Lung (tissue), 12 donors: ENCODE results near the gene SOX6. TPM values are rescaled to one million over a fixed set of nuclear protein-coding genes. Genes with fewer than 3 reads are reported as not detected.

Experiments
- ATAC-seq: fragments of 200-7000 bp; cut with Tn5 transposase; one replicate; pipeline ENCODE4 v1.9.1; 2020; ENCODE audit warnings: moderate number of reproducible peaks; ENCODE audit not compliant: insufficient read depth, low FRiP score
- DNase-seq, 3 donors: peaks; one replicate each; pipeline ENCODE4 v3.0.0-alpha.2; 2013 to 2017
- H3K27ac ChIP-seq, 2 donors: one replicate each; pipeline ENCODE4 v1.5.1; 2013; ENCODE audit warnings: mild to moderate bottlenecking in 2 of 2, moderate library complexity in 2 of 2, control low read depth in 1 of 2, inconsistent platforms in 1 of 2, low read depth in 1 of 2, low read length in 1 of 2
- H3K27me3 ChIP-seq, 3 donors: one replicate each; pipeline ENCODE4 v1.5.1; 2013; ENCODE audit warnings: low read length in 2 of 3; ENCODE audit not compliant: control insufficient read depth in 3 of 3, insufficient read depth in 3 of 3
- H3K36me3 ChIP-seq, 4 donors: one replicate each; pipeline ENCODE4 v1.5.1; 2013; ENCODE audit warnings: low read length in 4 of 4, mild to moderate bottlenecking in 1 of 4, moderate library complexity in 1 of 4; ENCODE audit not compliant: control insufficient read depth in 4 of 4, insufficient read depth in 4 of 4
- H3K4me1 ChIP-seq, 5 donors: one replicate each; pipeline ENCODE4 v1.5.1; 2013; ENCODE audit warnings: low read length in 5 of 5, mild to moderate bottlenecking in 2 of 5, moderate library complexity in 1 of 5; ENCODE audit not compliant: control insufficient read depth in 5 of 5, insufficient read depth in 5 of 5
- H3K4me3 ChIP-seq: one replicate; pipeline ENCODE4 v1.5.1; 2013; ENCODE audit warnings: mild to moderate bottlenecking, control low read depth, moderate library complexity
- H3K9ac ChIP-seq, 2 donors: one replicate each; pipeline ENCODE4 v1.5.1; 2013; ENCODE audit warnings: low read length in 2 of 2, control low read depth in 1 of 2; ENCODE audit not compliant: insufficient read depth in 1 of 2
- H3K9me3 ChIP-seq, 4 donors: one replicate each; pipeline ENCODE4 v1.5.1; 2013; ENCODE audit warnings: low read length in 3 of 4, mild to moderate bottlenecking in 1 of 4, moderate library complexity in 1 of 4; ENCODE audit not compliant: control insufficient read depth in 4 of 4, insufficient read depth in 3 of 4
- WGBS, 2 donors: extraction: QIAGEN DNeasy Blood & Tissue Kit; methylation state at CpG; one replicate each; pipeline ENCODE4 v1.1.7; 2013; 5-methylcytosine and 5-hydroxymethylcytosine counted together
- polyA plus RNA-seq, 2 donors: library from polyadenylated mRNA; stranded (reverse); fragments of 200-250 nt; gene quantifications; one replicate each; pipeline ENCODE4 v1.2.1, GENCODE V29; 2013
- total RNA-seq, 2 donors: library from RNA; depleted of rRNA in 1 of 2; stranded (reverse); fragments of >200 nt in 1 of 2; gene quantifications; one replicate each; pipeline ENCODE4 v1.2.1, GENCODE V29; 2014 to 2021
- TF ChIP-seq, protein P1 (sequence below): IDR thresholded peaks from 2 replicates; pipeline ENCODE4 v1.5.1; 2012; ENCODE audit warnings: mild to moderate bottlenecking; ENCODE audit errors: control extremely low read depth, extremely low read depth
- donor health status: control.
- donor health status: control.
- donor health status: Bipolar disorder and iron deficiency.
- donor health status: healthy.
- donor health status: DM: yes; HTN: yes; CAD: no.

SOX6 gene
- total and polyA plus RNA-seq, 4 donors, result 0.58 to 31.7 (median 7.4) TPM

DNA sequence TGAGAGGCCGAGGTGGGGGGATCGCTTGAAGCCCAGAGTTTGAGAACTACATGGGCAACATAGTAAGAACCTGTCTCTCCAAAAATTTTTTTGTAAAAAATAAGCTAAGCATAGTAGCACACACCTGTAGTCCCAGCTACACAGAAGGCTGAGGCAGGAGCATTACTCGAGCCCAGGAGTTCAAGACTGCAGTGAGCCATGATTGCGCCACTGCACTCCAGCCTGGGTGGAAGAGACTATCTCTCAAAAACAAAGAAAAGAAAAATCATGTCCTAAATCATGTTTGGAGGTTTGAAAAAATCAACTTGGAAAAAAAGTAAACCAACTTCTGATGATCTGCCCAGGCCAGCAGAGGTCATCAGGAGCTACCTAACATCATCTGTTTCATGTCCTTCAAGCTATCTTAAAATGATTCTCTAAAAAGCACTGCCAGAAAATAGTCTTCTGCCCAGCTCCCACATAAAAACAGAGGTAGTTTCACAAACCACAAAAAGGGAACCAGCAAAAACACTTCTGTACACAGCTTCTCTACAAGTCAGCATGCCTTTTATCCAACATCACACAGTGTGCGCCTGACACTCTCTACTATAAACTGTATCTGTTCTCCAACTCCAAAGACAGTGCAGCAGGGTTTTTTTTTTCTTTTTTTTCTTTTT lies 165.0 kb downstream of the SOX6 start:
- no peaks in the 10 kb centered on the region for H3K9me3 ChIP-seq
- TF ChIP-seq, protein P1, sequence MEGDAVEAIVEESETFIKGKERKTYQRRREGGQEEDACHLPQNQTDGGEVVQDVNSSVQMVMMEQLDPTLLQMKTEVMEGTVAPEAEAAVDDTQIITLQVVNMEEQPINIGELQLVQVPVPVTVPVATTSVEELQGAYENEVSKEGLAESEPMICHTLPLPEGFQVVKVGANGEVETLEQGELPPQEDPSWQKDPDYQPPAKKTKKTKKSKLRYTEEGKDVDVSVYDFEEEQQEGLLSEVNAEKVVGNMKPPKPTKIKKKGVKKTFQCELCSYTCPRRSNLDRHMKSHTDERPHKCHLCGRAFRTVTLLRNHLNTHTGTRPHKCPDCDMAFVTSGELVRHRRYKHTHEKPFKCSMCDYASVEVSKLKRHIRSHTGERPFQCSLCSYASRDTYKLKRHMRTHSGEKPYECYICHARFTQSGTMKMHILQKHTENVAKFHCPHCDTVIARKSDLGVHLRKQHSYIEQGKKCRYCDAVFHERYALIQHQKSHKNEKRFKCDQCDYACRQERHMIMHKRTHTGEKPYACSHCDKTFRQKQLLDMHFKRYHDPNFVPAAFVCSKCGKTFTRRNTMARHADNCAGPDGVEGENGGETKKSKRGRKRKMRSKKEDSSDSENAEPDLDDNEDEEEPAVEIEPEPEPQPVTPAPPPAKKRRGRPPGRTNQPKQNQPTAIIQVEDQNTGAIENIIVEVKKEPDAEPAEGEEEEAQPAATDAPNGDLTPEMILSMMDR, result no peak
- H3K4me3 ChIP-seq, result no peak overlapping the region
- ATAC-seq (no peak), DNase-seq (peak; percentile 31 to 79 (median 55))
- H3K27ac ChIP-seq, result no peak overlapping the region
- WGBS, 2 donors, result 76 to 84% methylated on average over 5 of the region's 5 CpGs
- H3K4me1 ChIP-seq, result peaks cover 0 to 21% (median 10%) of the 10 kb centered on the region in 5 donors
- H3K9ac ChIP-seq, result no peak overlapping the region
- H3K27me3 ChIP-seq, result no peaks in the 10 kb centered on the region
- H3K36me3 ChIP-seq, result no peaks in the 10 kb centered on the region

DNA sequence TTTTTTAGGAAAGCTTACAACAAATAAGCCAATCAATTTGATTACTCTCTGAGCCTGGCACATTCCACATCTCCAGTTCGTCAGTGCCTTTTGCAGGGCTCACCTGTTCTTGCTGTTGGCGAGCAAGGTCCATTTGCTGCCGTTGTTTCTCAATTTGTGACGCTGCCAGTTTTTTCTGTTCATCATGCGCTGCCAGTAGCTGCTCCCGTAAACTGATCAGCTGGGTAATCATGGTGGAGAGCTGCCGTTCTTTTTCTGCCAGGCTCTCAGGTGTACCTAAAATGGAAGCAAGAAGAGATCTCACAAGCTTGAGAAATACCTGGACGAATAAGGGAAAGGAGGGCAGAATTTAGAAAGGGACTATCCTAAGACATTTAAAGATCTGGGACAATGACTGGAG lies 169.7 kb downstream of the SOX6 start:
- H3K4me1 ChIP-seq, result peaks cover 0 to 15% (median 0%) of the 10 kb centered on the region in 5 donors
- 94 to 95% methylated on average over 8 of the region's 8 CpGs for WGBS, 2 donors
- H3K4me3 ChIP-seq, result no peak overlapping the region
- H3K27ac ChIP-seq, result no peak overlapping the region
- no peak for ATAC-seq
- TF ChIP-seq, protein P1, result no peak
- no peaks in the 10 kb centered on the region for H3K36me3 ChIP-seq
- H3K9me3 ChIP-seq, result no peaks in the 10 kb centered on the region
- no peak overlapping the region for H3K9ac ChIP-seq
- DNase-seq, result no peak
- H3K27me3 ChIP-seq, result no peaks in the 10 kb centered on the region

DNA sequence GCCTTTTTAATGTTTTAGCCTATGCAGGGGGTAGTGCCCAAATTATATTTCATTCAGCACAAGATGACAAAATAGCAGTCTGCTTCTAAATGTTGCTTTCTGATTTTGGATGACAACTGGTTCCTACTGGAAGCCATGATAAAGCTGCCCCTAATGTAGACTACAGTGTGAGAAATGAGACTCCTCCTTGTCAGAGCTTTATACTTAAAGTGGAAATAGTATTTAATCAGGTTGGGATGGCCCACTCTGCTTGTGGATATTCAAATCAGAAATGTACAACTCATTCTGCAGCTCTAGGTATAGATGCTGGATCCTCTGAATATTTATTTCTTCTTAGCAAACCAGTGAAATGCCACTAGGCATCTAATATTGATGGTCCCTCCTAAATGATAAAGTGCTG lies 171.3 kb downstream of the SOX6 start:
- TF ChIP-seq, protein P1, result no peak
- Histone ChIP-seq H3K9ac (no peak overlapping the region), H3K27ac (no peak overlapping the region), H3K4me3 (no peak overlapping the region), H3K9me3 (no peaks in the 10 kb centered on the region), H3K36me3 (no peaks in the 10 kb centered on the region), H3K4me1 (peaks cover 0 to 13% (median 0%) of the 10 kb centered on the region in 5 donors), H3K27me3 (no peaks in the 10 kb centered on the region)
- ATAC-seq, result no peak
- DNase-seq, result no peak

GRCh38 chr11:16184588-16184987 lies 171.8 kb downstream of the SOX6 start:
- 40 to 47% methylated on average over 1 of the region's 1 CpG for WGBS, 2 donors
- Histone ChIP-seq H3K9me3 (no peaks in the 10 kb centered on the region), H3K4me1 (peaks cover 0 to 13% (median 0%) of the 10 kb centered on the region in 5 donors), H3K4me3 (no peak overlapping the region), H3K9ac (no peak overlapping the region), H3K36me3 (no peaks in the 10 kb centered on the region), H3K27ac (no peak overlapping the region), H3K27me3 (no peaks in the 10 kb centered on the region)
- DNase-seq (no peak), ATAC-seq (no peak)
- TF ChIP-seq, protein P1, result no peak
